Measurements from ENCODE around the gene CDKN2B-AS1. TPM values are rescaled to one million over a fixed set of nuclear protein-coding genes. Genes with fewer than 3 reads are reported as not detected.

Gene CDKN2B-AS1
- total RNA-seq, 1 experiment from 2014 or later = 7.5 TPM

GRCh38 chr9:22105005-22105722, 110.6 kb downstream of the CDKN2B-AS1 start:
- Histone ChIP-seq H3K4me3 (no peak overlapping the region), H3K36me3 (no peaks in the 10 kb centered on the region), H3K27ac (peak overlapping the region; percentile 96), H3K4me1 (replicated peaks) (peaks cover 72% of the 10 kb centered on the region), H3K27me3 (replicated peaks) (no peaks in the 10 kb centered on the region), H3K9me3 (replicated peaks) (no peaks in the 10 kb centered on the region)
- no peak for DNase-seq (ENCODE audit: low read depth in 1 of 2, low spot score in 2 of 2)

- peak in 1 of 2 experiments; percentile 70 for DNase-seq (ENCODE audit: low read depth in 1 of 2, low spot score in 2 of 2)
- no peaks in the 10 kb centered on the region for H3K36me3 ChIP-seq
- H3K27ac ChIP-seq = peak overlapping the region; percentile 78
- no peaks in the 10 kb centered on the region for H3K9me3 ChIP-seq (replicated peaks)
- H3K27me3 ChIP-seq (replicated peaks) = no peaks in the 10 kb centered on the region
- peaks cover 80% of the 10 kb centered on the region for H3K4me1 ChIP-seq (replicated peaks)
- H3K4me3 ChIP-seq = no peak overlapping the region
Measured at GRCh38 chr9:22107202-22108045, 112.8 kb downstream of the CDKN2B-AS1 start.

GRCh38 chr9:22108581-22109370, 114.2 kb downstream of the CDKN2B-AS1 start:
- 0 out of 2 replicates have a peak overlapping the region, but pooled peaks have one; percentile 5 for H3K27ac ChIP-seq
- H3K9me3 ChIP-seq (replicated peaks) = no peaks in the 10 kb centered on the region
- no peaks in the 10 kb centered on the region for H3K36me3 ChIP-seq
- no peak for DNase-seq (ENCODE audit: low read depth in 1 of 2, low spot score in 2 of 2)
- H3K4me3 ChIP-seq = no peak overlapping the region
- H3K27me3 ChIP-seq (replicated peaks) = no peaks in the 10 kb centered on the region
- H3K4me1 ChIP-seq (replicated peaks) = peaks cover 75% of the 10 kb centered on the region

- no peak for DNase-seq (ENCODE audit: low read depth in 1 of 2, low spot score in 2 of 2)
- Histone ChIP-seq H3K4me3 (no peak overlapping the region), H3K36me3 (no peaks in the 10 kb centered on the region), H3K4me1 (replicated peaks) (peaks cover 78% of the 10 kb centered on the region), H3K27me3 (replicated peaks) (no peaks in the 10 kb centered on the region), H3K9me3 (replicated peaks) (no peaks in the 10 kb centered on the region), H3K27ac (peak overlapping the region; percentile 69)
Measured at GRCh38 chr9:22111176-22111953, 116.8 kb downstream of the CDKN2B-AS1 start.

- no peaks in the 10 kb centered on the region for H3K9me3 ChIP-seq (replicated peaks)
- H3K4me3 ChIP-seq = no peak overlapping the region
- peaks cover 78% of the 10 kb centered on the region for H3K4me1 ChIP-seq (replicated peaks)
- H3K27ac ChIP-seq = peak overlapping the region; percentile 69
- DNase-seq (ENCODE audit: low read depth in 1 of 2, low spot score in 2 of 2) = peak in 1 of 2 experiments; percentile 51
- H3K36me3 ChIP-seq = no peaks in the 10 kb centered on the region
- no peaks in the 10 kb centered on the region for H3K27me3 ChIP-seq (replicated peaks)
Measured at GRCh38 chr9:22111954-22112247, 117.3 kb downstream of the CDKN2B-AS1 start.

- no peak for DNase-seq (ENCODE audit: low read depth in 1 of 2, low spot score in 2 of 2)
- no peak overlapping the region for H3K4me3 ChIP-seq
- H3K36me3 ChIP-seq = no peaks in the 10 kb centered on the region
- H3K27ac ChIP-seq = no peak overlapping the region
- H3K9me3 ChIP-seq (replicated peaks) = no peaks in the 10 kb centered on the region
- H3K4me1 ChIP-seq (replicated peaks) = peaks cover 78% of the 10 kb centered on the region
- H3K27me3 ChIP-seq (replicated peaks) = no peaks in the 10 kb centered on the region
Measured at GRCh38 chr9:22112870-22113821, 118.6 kb downstream of the CDKN2B-AS1 start.

GRCh38 chr9:22114956-22115355, 120.4 kb downstream of the CDKN2B-AS1 start:
- Histone ChIP-seq H3K27me3 (replicated peaks) (no peaks in the 10 kb centered on the region), H3K9me3 (replicated peaks) (no peaks in the 10 kb centered on the region), H3K36me3 (no peaks in the 10 kb centered on the region), H3K4me3 (no peak overlapping the region), H3K27ac (peak overlapping the region; percentile 65), H3K4me1 (replicated peaks) (peaks cover 79% of the 10 kb centered on the region)
- DNase-seq (ENCODE audit: low read depth in 1 of 2, low spot score in 2 of 2) = peak in 1 of 2 experiments; percentile 72

- H3K36me3 ChIP-seq = no peaks in the 10 kb centered on the region
- H3K4me3 ChIP-seq = no peak overlapping the region
- peak overlapping the region; percentile 35 for H3K27ac ChIP-seq
- no peaks in the 10 kb centered on the region for H3K9me3 ChIP-seq (replicated peaks)
- H3K4me1 ChIP-seq (replicated peaks) = peaks cover 70% of the 10 kb centered on the region
- no peak for DNase-seq (ENCODE audit: low read depth in 1 of 2, low spot score in 2 of 2)
- H3K27me3 ChIP-seq (replicated peaks) = no peaks in the 10 kb centered on the region
Measured at GRCh38 chr9:22116758-22117157, 122.2 kb downstream of the CDKN2B-AS1 start.

- Histone ChIP-seq H3K27ac (peak overlapping the region; percentile 66), H3K9me3 (replicated peaks) (no peaks in the 10 kb centered on the region), H3K4me3 (no peak overlapping the region), H3K36me3 (no peaks in the 10 kb centered on the region), H3K4me1 (replicated peaks) (peaks cover 60% of the 10 kb centered on the region), H3K27me3 (replicated peaks) (no peaks in the 10 kb centered on the region)
- DNase-seq (ENCODE audit: low read depth in 1 of 2, low spot score in 2 of 2) = peak; percentile 44 to 53
Measured at GRCh38 chr9:22117511-22118384, 123.2 kb downstream of the CDKN2B-AS1 start.

- H3K27me3 ChIP-seq (replicated peaks) = no peaks in the 10 kb centered on the region
- H3K4me3 ChIP-seq = no peak overlapping the region
- DNase-seq (ENCODE audit: low read depth in 1 of 2, low spot score in 2 of 2) = no peak
- peaks cover 56% of the 10 kb centered on the region for H3K4me1 ChIP-seq (replicated peaks)
- no peaks in the 10 kb centered on the region for H3K9me3 ChIP-seq (replicated peaks)
- H3K36me3 ChIP-seq = no peaks in the 10 kb centered on the region
- H3K27ac ChIP-seq = no peak overlapping the region
Measured at GRCh38 chr9:22118810-22119521, 124.4 kb downstream of the CDKN2B-AS1 start.

- no peaks in the 10 kb centered on the region for H3K9me3 ChIP-seq (replicated peaks)
- DNase-seq (ENCODE audit: low read depth in 1 of 2, low spot score in 2 of 2) = no peak
Measured at GRCh38 chr9:22119522-22120158, 125.0 kb downstream of the CDKN2B-AS1 start.

More at GRCh38 chr9:22119522-22120158, 125.0 kb downstream of the CDKN2B-AS1 start:
- Histone ChIP-seq H3K4me1 (replicated peaks) (peaks cover 51% of the 10 kb centered on the region), H3K4me3 (no peak overlapping the region), H3K36me3 (no peaks in the 10 kb centered on the region), H3K27ac (no peak overlapping the region), H3K27me3 (replicated peaks) (no peaks in the 10 kb centered on the region)
